Measurements from ENCODE around the gene BCAR3. TPM values are rescaled to one million over a fixed set of nuclear protein-coding genes. Genes with fewer than 3 reads are reported as not detected.

Gene BCAR3
- total RNA-seq, 2 experiments from 2014 or later: 0.46 to 0.54 TPM

DNA sequence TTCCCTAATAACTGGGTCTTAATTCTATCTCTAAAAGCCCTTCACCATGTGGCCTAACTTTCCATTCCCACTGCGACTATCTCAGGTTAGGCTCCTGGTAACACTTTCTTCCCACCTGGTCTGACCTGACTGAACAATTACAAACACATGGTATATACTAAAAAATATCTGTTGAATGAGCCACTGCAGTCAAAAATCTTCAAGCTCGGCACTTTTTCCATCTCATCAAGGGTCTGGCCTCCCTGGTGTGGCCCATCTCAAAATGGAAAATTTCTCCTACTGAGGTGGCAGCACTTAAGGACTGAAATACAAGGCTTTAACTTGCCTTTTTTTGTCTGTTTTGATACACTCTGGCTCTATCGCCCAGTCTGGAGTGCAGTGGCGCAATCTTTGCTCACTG, 48.3 kb downstream of the BCAR3 start:
- ChIA-PET CTCF (interaction anchor here (7.4 to 11.4 kb wide), 2 partner anchors 182 to 211 kb away, joined by 107 to 256 read pairs; no protein-coding TSS in a partner anchor), POLR2A (no interaction called here)
- Mint-ChIP-seq H3K4me1 (no peaks in the 10 kb centered on the region), H3K9me3 (ENCODE audit: low read depth) (no peaks in the 10 kb centered on the region), H3K27me3 (no peaks in the 10 kb centered on the region), H3K36me3 (ENCODE audit: low read depth) (no peaks in the 10 kb centered on the region), H3K27ac (no peak overlapping the region), H3K4me3 (no peak overlapping the region)
- DNase-seq (no peak), ATAC-seq (no peak)
- intact Hi-C loops (cut with DNase I, micrococcal nuclease): no loop called here

DNA sequence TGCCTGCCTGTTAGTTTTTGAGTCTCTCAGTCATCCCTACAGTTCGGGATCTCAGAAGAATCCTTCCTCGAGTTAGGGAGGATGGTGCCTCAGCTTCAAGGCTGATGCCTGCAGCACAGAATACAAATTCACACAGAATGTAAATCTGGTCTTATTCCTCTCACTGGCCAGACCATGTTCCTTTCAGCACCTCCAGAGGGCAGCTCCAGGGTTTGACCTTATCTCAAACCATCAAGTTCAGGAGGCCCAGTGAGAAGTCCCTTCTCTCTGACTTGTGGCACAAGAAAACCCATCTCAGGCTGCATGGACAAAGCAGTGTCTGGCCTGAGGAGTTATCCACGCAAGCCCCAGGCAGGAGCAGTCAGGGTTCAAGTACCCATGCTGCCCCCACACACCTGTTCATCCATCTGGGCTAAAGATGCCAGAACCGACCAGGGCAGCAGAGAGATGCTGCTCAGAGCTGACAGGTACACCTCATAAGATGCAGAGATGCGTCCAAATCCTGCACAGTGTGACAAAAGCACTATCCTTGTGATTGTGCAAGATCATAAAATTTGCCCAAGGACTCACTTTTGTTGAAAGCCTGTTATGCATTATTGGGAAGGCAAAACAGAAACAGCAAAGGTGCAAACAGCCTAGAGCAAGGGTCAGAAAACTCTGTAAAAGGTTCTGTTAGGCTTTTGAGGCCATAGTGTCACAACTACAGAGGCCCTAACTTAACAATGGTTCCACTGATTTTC, 49.8 kb downstream of the BCAR3 start:
- intact Hi-C loops (cut with DNase I, micrococcal nuclease): no loop called here
- no peaks in the 10 kb centered on the region for H3K4me1 Mint-ChIP-seq
- ChIA-PET POLR2A (no interaction called here), CTCF (interaction anchor here (0.6 to 11.4 kb wide), 5 partner anchors 26 to 243 kb away, joined by 3 to 256 read pairs (median 5); no protein-coding TSS in a partner anchor)
- H3K4me3 Mint-ChIP-seq: no peak overlapping the region
- no peaks in the 10 kb centered on the region for H3K27me3 Mint-ChIP-seq
- H3K9me3 Mint-ChIP-seq (ENCODE audit: low read depth): no peaks in the 10 kb centered on the region
- no peak for ATAC-seq
- DNase-seq: no peak
- H3K36me3 Mint-ChIP-seq (ENCODE audit: low read depth): no peaks in the 10 kb centered on the region
- H3K27ac Mint-ChIP-seq: no peak overlapping the region

DNA sequence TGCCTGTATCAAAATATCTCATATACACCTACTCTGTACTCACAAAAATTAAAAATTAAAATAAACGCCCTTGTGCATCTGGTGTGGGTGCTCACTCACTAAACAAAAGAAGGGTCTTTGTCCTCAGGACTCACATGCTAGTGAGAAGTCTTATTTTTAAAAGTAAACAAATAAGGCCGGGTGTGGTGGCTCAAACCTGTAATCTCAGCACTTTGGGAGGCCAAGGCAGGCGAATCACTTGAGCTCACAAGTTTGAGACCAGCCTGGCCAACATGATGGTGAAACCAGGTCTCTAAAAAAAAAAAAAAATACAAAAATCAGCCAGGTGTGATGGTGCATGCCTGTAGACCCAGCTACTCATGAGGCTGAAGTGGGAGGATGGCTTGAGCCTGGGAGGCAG, 51.5 kb downstream of the BCAR3 start:
- DNase-seq (no peak), ATAC-seq (no peak)
- H3K4me3 Mint-ChIP-seq: no peak overlapping the region
- ChIA-PET CTCF (interaction anchor here (0.7 to 11.4 kb wide), 27 partner anchors 8 to 538 kb away, joined by 3 to 256 read pairs (median 5); no protein-coding TSS in a partner anchor), POLR2A (no interaction called here)
- no peaks in the 10 kb centered on the region for H3K36me3 Mint-ChIP-seq (ENCODE audit: low read depth)
- intact Hi-C loops (cut with DNase I, micrococcal nuclease): no loop called here
- H3K27me3 Mint-ChIP-seq: no peaks in the 10 kb centered on the region
- no peaks in the 10 kb centered on the region for H3K9me3 Mint-ChIP-seq (ENCODE audit: low read depth)
- no peak overlapping the region for H3K27ac Mint-ChIP-seq
- H3K4me1 Mint-ChIP-seq: no peaks in the 10 kb centered on the region

DNA sequence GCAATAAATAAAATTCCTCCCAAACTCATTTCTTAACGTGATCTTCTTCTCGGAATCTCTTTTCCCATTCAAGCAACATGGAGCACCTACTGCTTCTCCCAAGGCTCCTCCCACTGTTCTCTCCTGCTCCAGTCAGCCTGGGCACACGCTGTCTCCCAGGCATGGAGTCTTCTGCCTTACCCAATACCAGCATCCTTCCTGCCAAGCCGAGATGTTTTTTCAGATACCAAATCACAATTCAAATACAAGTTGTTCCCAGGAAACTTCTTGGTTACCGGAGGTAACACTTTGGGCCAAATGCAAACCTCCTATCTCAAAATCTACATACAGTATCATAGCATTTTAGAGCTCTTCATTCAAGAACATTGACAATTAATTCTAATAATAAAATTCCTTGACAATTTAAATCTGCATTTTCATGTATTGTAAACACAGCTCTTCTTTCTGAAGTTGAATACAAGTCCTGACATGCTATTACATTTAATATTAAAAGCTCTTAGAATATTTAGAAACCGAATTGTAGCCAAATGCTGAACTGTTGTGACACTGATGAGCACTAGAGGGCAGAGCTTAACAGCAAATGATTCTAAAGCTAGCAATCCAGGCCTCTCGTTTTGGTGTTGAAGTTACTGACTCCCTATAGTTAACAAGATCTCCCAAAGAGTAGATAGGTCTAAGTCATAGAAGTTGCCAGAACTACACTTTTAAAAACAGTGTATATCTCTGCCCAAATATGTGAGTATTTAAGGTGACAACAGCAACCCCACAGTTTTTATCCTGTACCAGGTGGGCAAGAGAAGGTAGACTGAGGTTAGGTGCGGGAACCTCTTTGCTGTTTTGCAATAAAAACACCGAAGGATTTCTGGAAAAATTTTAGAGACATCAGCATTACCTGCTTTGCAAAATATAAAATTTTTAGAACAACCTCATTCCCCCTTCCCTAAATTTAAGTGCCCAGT, 52.3 kb downstream of the BCAR3 start:
- H3K36me3 Mint-ChIP-seq (ENCODE audit: low read depth): no peaks in the 10 kb centered on the region
- H3K9me3 Mint-ChIP-seq (ENCODE audit: low read depth): no peaks in the 10 kb centered on the region
- H3K27ac Mint-ChIP-seq: no peak overlapping the region
- ChIA-PET POLR2A (no interaction called here), CTCF (interaction anchor here (0.7 to 11.4 kb wide), 55 partner anchors 9 to 537 kb away, joined by 3 to 256 read pairs (median 4); no protein-coding TSS in a partner anchor)
- DNase-seq: peak; percentile 56
- intact Hi-C loops (cut with DNase I, micrococcal nuclease): loop anchor here (1.0 kb wide), 5 partner anchors 185 to 245 kb away; no protein-coding TSS in a partner anchor
- peak; percentile 78 for ATAC-seq
- H3K27me3 Mint-ChIP-seq: no peaks in the 10 kb centered on the region
- no peak overlapping the region for H3K4me3 Mint-ChIP-seq
- no peaks in the 10 kb centered on the region for H3K4me1 Mint-ChIP-seq

DNA sequence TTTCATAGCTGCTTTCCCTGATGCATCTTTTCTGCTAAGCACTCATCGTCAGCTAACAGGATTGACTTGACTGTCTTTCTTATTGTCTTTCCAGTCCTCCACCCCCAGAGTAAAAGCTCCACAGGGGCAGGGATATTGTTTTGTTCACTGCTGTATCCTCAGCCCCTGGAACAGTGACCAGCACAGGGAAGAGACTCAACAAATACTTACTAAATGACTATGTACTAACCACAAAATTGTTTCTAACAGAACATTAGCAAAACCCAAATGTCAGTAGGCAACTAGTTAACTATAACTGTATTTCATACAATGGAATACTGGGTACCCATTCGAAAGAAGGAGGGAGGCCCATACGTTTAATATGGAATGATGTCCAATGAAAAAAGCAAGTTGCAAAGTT, 53.0 kb downstream of the BCAR3 start:
- POLR2A ChIA-PET: no interaction called here
- Mint-ChIP-seq H3K27ac (no peak overlapping the region), H3K9me3 (ENCODE audit: low read depth) (no peaks in the 10 kb centered on the region), H3K27me3 (no peaks in the 10 kb centered on the region), H3K4me3 (no peak overlapping the region), H3K4me1 (no peaks in the 10 kb centered on the region), H3K36me3 (ENCODE audit: low read depth) (no peaks in the 10 kb centered on the region)
- no peak for ATAC-seq
- intact Hi-C loops (cut with DNase I, micrococcal nuclease): loop anchor here (1.0 kb wide), 5 partner anchors 186 to 246 kb away; no protein-coding TSS in a partner anchor
- CTCF ChIA-PET: interaction anchor here (0.7 to 11.4 kb wide), 35 partner anchors 9 to 378 kb away, joined by 3 to 256 read pairs (median 5); no protein-coding TSS in a partner anchor
- no peak for DNase-seq

DNA sequence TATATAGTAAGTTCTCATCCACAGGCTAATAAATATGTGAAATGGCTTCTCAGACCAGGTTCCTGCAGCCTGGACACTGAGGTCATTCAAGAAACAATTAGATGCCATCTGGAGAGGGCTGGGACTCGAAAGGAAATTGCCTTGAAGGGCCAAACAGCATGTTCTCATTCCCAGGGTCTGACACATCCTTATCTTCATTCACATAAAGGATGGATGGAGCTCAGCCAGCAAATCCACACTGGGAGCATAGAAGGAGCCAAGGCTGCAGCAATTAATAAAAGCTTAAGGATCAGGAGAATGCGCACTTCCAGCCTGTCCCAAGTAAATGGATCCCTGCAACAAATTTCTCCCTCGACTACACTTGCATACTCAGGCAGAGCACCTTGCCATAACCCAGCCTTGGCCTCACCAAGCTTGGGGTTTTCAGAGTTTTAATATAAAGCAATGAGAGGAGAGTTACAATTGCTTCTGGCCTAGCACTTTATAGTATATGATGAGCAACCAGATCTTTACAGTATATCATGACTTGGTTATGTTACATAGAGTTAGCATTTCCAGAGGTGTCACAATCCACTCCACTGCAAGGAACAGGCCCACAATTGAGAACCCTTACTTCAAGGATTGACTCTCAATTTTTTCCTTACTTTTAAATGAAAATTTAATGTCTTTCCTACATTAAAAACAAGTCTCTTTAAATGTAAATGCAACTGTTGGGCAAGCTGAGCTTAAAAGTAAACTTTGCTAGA, 55.9 kb downstream of the BCAR3 start:
- no peak for DNase-seq

DNA sequence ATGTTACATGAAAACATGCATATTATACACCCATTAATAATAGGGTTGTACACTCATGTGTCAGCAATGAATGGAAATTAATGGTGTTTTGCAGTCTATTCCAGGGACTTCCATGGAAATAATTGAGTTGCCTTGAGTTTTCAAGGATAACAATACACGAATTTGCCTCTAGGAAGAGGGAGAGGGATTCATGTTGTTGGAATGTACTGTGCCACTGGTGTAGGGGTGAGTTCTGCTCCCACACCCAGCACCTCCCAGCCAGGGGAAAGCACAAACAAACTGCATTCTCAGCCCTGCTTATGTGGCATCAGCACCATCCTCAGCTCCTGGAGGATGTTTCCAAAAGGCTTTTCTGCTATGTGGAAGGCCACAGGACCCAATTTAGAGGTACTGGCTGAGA, 57.8 kb downstream of the BCAR3 start:
- POLR2A ChIA-PET: no interaction called here
- intact Hi-C loops (cut with DNase I, micrococcal nuclease): no loop called here

More for the DNA sequence above, 55.9 kb downstream of the BCAR3 start:
- no peak for ATAC-seq
- Mint-ChIP-seq H3K27me3 (peaks cover 3% of the 10 kb centered on the region), H3K27ac (no peak overlapping the region), H3K4me1 (no peaks in the 10 kb centered on the region), H3K36me3 (ENCODE audit: low read depth) (no peaks in the 10 kb centered on the region), H3K9me3 (ENCODE audit: low read depth) (no peaks in the 10 kb centered on the region), H3K4me3 (no peak overlapping the region)
- intact Hi-C loops (cut with DNase I, micrococcal nuclease): no loop called here
- POLR2A ChIA-PET: interaction anchor here (0.6 to 1.4 kb wide), 2 partner anchors 18 to 86 kb away, joined by 3 to 4 read pairs; no protein-coding TSS in a partner anchor
- CTCF ChIA-PET: interaction anchor here (0.7 to 11.4 kb wide), 8 partner anchors 10 to 254 kb away, joined by 3 to 256 read pairs (median 3); partner anchors contain the start of gene DNTTIP2

DNA sequence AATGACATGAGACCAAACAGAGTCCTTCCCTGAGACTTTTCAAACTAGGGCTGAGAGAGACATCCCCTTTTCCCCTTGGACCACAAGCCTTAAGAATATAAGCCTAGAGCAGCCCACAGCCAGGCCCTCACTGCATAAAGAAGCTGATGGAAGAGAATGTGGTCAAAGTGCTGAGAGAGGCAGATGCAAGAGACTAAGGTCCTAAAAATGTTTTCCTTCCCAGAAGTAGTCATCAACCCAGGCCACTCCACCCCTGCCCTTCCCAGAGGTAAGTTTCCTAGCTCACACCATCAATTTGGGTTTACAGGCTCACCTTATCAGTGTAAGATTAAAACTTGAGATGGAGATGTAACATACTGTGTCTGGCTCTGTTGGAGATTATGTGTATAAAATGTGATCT, 58.2 kb downstream of the BCAR3 start:
- Mint-ChIP-seq H3K9me3 (ENCODE audit: low read depth) (no peaks in the 10 kb centered on the region), H3K27ac (no peak overlapping the region), H3K4me3 (no peak overlapping the region), H3K36me3 (ENCODE audit: low read depth) (no peaks in the 10 kb centered on the region), H3K4me1 (no peaks in the 10 kb centered on the region), H3K27me3 (peaks cover 3% of the 10 kb centered on the region)
- ChIA-PET CTCF (interaction anchor here (0.8 to 11.4 kb wide), 2 partner anchors 70 to 192 kb away, joined by 5 to 256 read pairs; no protein-coding TSS in a partner anchor), POLR2A (no interaction called here)
- ATAC-seq (no peak), DNase-seq (no peak)
- intact Hi-C loops (cut with DNase I, micrococcal nuclease): no loop called here

More for the DNA sequence above, 57.8 kb downstream of the BCAR3 start:
- CTCF ChIA-PET: interaction anchor here (11.4 kb wide), 1 partner anchor 192 kb away, joined by 256 read pairs; no protein-coding TSS in a partner anchor
- Mint-ChIP-seq H3K4me3 (no peak overlapping the region), H3K4me1 (no peaks in the 10 kb centered on the region), H3K27me3 (peaks cover 3% of the 10 kb centered on the region), H3K36me3 (ENCODE audit: low read depth) (no peaks in the 10 kb centered on the region), H3K9me3 (ENCODE audit: low read depth) (no peaks in the 10 kb centered on the region), H3K27ac (no peak overlapping the region)
- DNase-seq: no peak
- ATAC-seq: no peak

DNA sequence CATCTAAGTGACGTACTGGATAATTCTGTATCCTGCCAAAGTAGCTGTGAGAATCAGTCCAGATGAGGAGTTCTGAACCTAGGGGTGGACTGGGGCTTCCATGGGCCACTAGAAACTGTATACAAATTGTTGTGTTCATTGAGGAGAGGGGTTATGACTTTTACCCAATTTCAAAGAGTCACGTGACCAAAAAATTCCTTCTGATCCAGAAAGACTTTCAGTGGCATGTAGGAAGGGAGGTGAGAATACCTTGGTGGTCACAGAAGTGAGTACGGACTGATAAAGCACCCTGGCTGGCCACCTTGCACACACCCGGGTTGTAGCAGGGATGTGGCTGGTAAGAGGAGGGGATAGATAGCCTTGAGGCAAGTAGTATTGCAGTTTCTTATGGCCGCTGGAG, 60.4 kb downstream of the BCAR3 start:
- DNase-seq (no peak), ATAC-seq (no peak)
- H3K4me3 Mint-ChIP-seq: no peak overlapping the region
- no peaks in the 10 kb centered on the region for H3K9me3 Mint-ChIP-seq (ENCODE audit: low read depth)
- no peaks in the 10 kb centered on the region for H3K36me3 Mint-ChIP-seq (ENCODE audit: low read depth)
- no peak overlapping the region for H3K27ac Mint-ChIP-seq
- ChIA-PET CTCF (interaction anchor here (0.6 to 5.7 kb wide), 5 partner anchors 8 to 317 kb away, joined by 3 to 36 read pairs (median 4); no protein-coding TSS in a partner anchor), POLR2A (no interaction called here)
- H3K27me3 Mint-ChIP-seq: peaks cover 3% of the 10 kb centered on the region
- peaks cover 5% of the 10 kb centered on the region for H3K4me1 Mint-ChIP-seq
- intact Hi-C loops (cut with DNase I, micrococcal nuclease): no loop called here

DNA sequence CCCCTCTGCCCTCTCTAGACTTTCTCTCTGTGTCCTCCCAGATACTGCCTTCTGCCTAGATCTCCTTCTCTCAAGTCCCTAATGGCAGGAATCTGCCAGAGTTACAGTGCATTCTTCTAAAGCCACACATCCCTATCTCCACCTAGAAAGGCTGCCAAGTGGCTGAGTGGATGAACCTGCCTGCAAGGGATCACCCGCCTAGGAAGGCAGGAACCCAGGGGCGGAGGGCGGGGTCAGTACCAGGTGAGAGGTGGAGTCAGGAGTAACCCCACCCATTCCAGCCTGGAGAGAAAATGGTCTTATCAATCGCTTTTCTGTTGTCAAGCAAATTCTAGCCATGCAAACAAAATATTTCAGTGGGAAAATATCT, 60.8 kb downstream of the BCAR3 start:
- ATAC-seq (no peak), DNase-seq (no peak)
- Mint-ChIP-seq H3K9me3 (ENCODE audit: low read depth) (no peaks in the 10 kb centered on the region), H3K36me3 (ENCODE audit: low read depth) (no peaks in the 10 kb centered on the region), H3K27me3 (peaks cover 3% of the 10 kb centered on the region), H3K27ac (peak overlapping the region; percentile 8), H3K4me3 (no peak overlapping the region), H3K4me1 (peaks cover 9% of the 10 kb centered on the region)
- intact Hi-C loops (cut with DNase I, micrococcal nuclease): no loop called here
- POLR2A ChIA-PET: no interaction called here
- CTCF ChIA-PET: interaction anchor here (0.5 to 5.7 kb wide), 7 partner anchors 9 to 591 kb away, joined by 3 to 36 read pairs (median 4); no protein-coding TSS in a partner anchor

All from activated CD4-positive, alpha-beta T cell treated with anti-CD3 and anti-CD28 coated beads for 36 hours (primary cell).